HG03066 (cell line): ENCODE measurements around the gene SF3B3.

Source experiments
- ATAC-seq: cut with Tn5 transposase; IDR thresholded peaks from one replicate; pipeline ENCODE4 v1.9.1; 2021; ENCODE audit warnings: low read depth; ENCODE audit not compliant: unreplicated experiment

The SF3B3 gene

GRCh38 chr16:70561623-70562022, 38.0 kb downstream of the SF3B3 start:
- ATAC-seq: no peak

GRCh38 chr16:70563636-70564035, 40.0 kb downstream of the SF3B3 start:
- no peak for ATAC-seq

GRCh38 chr16:70565053-70565452, 41.4 kb downstream of the SF3B3 start:
- no peak for ATAC-seq

- no peak for ATAC-seq
Observed at GRCh38 chr16:70568601-70569237, 45.1 kb downstream of the SF3B3 start.

- ATAC-seq: no peak
Observed at GRCh38 chr16:70569752-70570151, 46.1 kb downstream of the SF3B3 start.

GRCh38 chr16:70570967-70571570, 47.5 kb downstream of the SF3B3 start:
- ATAC-seq: no peak

- no peak for ATAC-seq
Observed at GRCh38 chr16:70571623-70572022, 48.0 kb downstream of the SF3B3 start.

GRCh38 chr16:70572050-70572925, 48.7 kb downstream of the SF3B3 start:
- ATAC-seq: no peak

- ATAC-seq: no peak
Observed at GRCh38 chr16:70572926-70573270, 49.3 kb downstream of the SF3B3 start.

GRCh38 chr16:70573451-70574121, 50.0 kb downstream of the SF3B3 start:
- no peak for ATAC-seq

- ATAC-seq: no peak
Observed at GRCh38 chr16:70574595-70575271, 51.1 kb downstream of the SF3B3 start.

GRCh38 chr16:70575376-70575775, 51.8 kb downstream of the SF3B3 start:
- ATAC-seq: no peak

GRCh38 chr16:70576431-70577255, 53.0 kb downstream of the SF3B3 start:
- ATAC-seq: peak; percentile 94

- ATAC-seq: no peak
Observed at GRCh38 chr16:70577256-70577698, 53.7 kb downstream of the SF3B3 start.

- no peak for ATAC-seq
Observed at GRCh38 chr16:70578035-70578434, 54.4 kb downstream of the SF3B3 start.

- ATAC-seq: no peak
Observed at GRCh38 chr16:70579248-70579647, 55.6 kb downstream of the SF3B3 start.

- ATAC-seq: no peak
Observed at GRCh38 chr16:70579648-70580630, 56.3 kb downstream of the SF3B3 start.

- no peak for ATAC-seq
Observed at GRCh38 chr16:70582280-70582978, 58.8 kb downstream of the SF3B3 start.
